Glutamatergic neuron (in vitro differentiated cells): Measurements from ENCODE around the gene RPS3A. TPM values are rescaled to one million over a fixed set of nuclear protein-coding genes. Genes with fewer than 3 reads are reported as not detected.
"Not testable (repeated sequence)": the region's sequence is repeated elsewhere in the genome, so short reads cannot be mapped to it uniquely, and the experiment has no call there.

Experiments used
- DNase-seq: peaks from one replicate; pipeline ENCODE4 v3.0.0; 2022
- H3K27ac Mint-ChIP-seq: one replicate; pipeline ENCODE4 v1.8.0; 2020; ENCODE audit warnings: mild to moderate bottlenecking, mixed read lengths, inconsistent platforms; ENCODE audit not compliant: unreplicated experiment
- H3K27me3 Mint-ChIP-seq: one replicate; pipeline ENCODE4 v1.8.0; 2020; ENCODE audit warnings: mild to moderate bottlenecking, moderate library complexity, mixed read lengths, inconsistent platforms; ENCODE audit not compliant: unreplicated experiment
- H3K36me3 Mint-ChIP-seq: one replicate; pipeline ENCODE4 v1.8.0; 2020; ENCODE audit warnings: mild to moderate bottlenecking, mixed read lengths, inconsistent platforms; ENCODE audit not compliant: unreplicated experiment
- H3K4me1 Mint-ChIP-seq: one replicate; pipeline ENCODE4 v1.8.0; 2020; ENCODE audit warnings: mild to moderate bottlenecking, low read depth, mixed read lengths, inconsistent platforms; ENCODE audit not compliant: unreplicated experiment
- H3K4me3 Mint-ChIP-seq: one replicate; pipeline ENCODE4 v1.8.0; 2020; ENCODE audit warnings: mild to moderate bottlenecking, mixed read lengths, inconsistent platforms; ENCODE audit not compliant: unreplicated experiment
- H3K9me3 Mint-ChIP-seq: one replicate; pipeline ENCODE4 v1.8.0; 2020; ENCODE audit warnings: mild to moderate bottlenecking, moderate library complexity, mixed read lengths, inconsistent platforms; ENCODE audit not compliant: unreplicated experiment
- CTCF ChIP-seq: fragments of 200-600 bp; sonication (generic); IDR thresholded peaks from one replicate; pipeline ENCODE4 v1.5.0; 2021; ENCODE audit not compliant: partially characterized antibody, unreplicated experiment
- total RNA-seq: library from RNA; stranded (reverse); fragmentation: NEBNext Ultra II Directional; extraction: Animal tissue kit (Norgen Biotek cat#: 25700); gene quantifications from one replicate; pipeline ENCODE4 v1.2.1, GENCODE V29; 2021; ENCODE audit not compliant: unreplicated experiment

RPS3A gene
- total RNA-seq, 1 donor from 2014 or later, result 1,044 TPM

GRCh38 chr4:151074416-151074916, 25.0 kb upstream of the RPS3A start:
- H3K4me1 Mint-ChIP-seq, result no peaks in the 10 kb centered on the region

GRCh38 chr4:151077978-151078377, 21.4 kb upstream of the RPS3A start:
- DNase-seq, H3K36me3 Mint-ChIP-seq, H3K9me3 Mint-ChIP-seq, H3K4me1 Mint-ChIP-seq, H3K27ac Mint-ChIP-seq, H3K27me3 Mint-ChIP-seq, H3K4me3 Mint-ChIP-seq: not testable (repeated sequence)

More at GRCh38 chr4:151074416-151074916, 25.0 kb upstream of the RPS3A start:
- H3K4me3 Mint-ChIP-seq, result no peak overlapping the region
- no peak overlapping the region for H3K27ac Mint-ChIP-seq
- H3K36me3 Mint-ChIP-seq, result no peaks in the 10 kb centered on the region
- DNase-seq, result no peak
- H3K9me3 Mint-ChIP-seq, result no peaks in the 10 kb centered on the region
- peaks cover 2% of the 10 kb centered on the region for H3K27me3 Mint-ChIP-seq
- no peak for TF ChIP-seq CTCF

- no peak overlapping the region for H3K4me3 Mint-ChIP-seq
- H3K27me3 Mint-ChIP-seq, result peaks cover 2% of the 10 kb centered on the region
- H3K4me1 Mint-ChIP-seq, result no peaks in the 10 kb centered on the region
- no peak overlapping the region for H3K27ac Mint-ChIP-seq
- DNase-seq, result no peak
- TF ChIP-seq CTCF, result no peak
- H3K9me3 Mint-ChIP-seq, result no peaks in the 10 kb centered on the region
- H3K36me3 Mint-ChIP-seq, result no peaks in the 10 kb centered on the region
Measured at GRCh38 chr4:151087467-151087866, 12.0 kb upstream of the RPS3A start.

- peaks cover 2% of the 10 kb centered on the region for H3K27me3 Mint-ChIP-seq
- H3K4me1 Mint-ChIP-seq, result no peaks in the 10 kb centered on the region
- H3K27ac Mint-ChIP-seq, result no peak overlapping the region
- no peaks in the 10 kb centered on the region for H3K9me3 Mint-ChIP-seq
- no peak overlapping the region for H3K4me3 Mint-ChIP-seq
- no peak for DNase-seq
- TF ChIP-seq CTCF, result no peak
- no peaks in the 10 kb centered on the region for H3K36me3 Mint-ChIP-seq
Measured at GRCh38 chr4:151091047-151091446, 8.4 kb upstream of the RPS3A start.

- Mint-ChIP-seq H3K4me1 (no peaks in the 10 kb centered on the region), H3K27ac (no peak overlapping the region), H3K9me3 (no peaks in the 10 kb centered on the region), H3K36me3 (no peaks in the 10 kb centered on the region), H3K27me3 (peaks cover 2% of the 10 kb centered on the region), H3K4me3 (no peak overlapping the region)
- TF ChIP-seq CTCF, result no peak
- no peak for DNase-seq
Measured at GRCh38 chr4:151092488-151092887, 6.9 kb upstream of the RPS3A start.
